ENCODE data around the gene PTPRM. TPM values are rescaled to one million over a fixed set of nuclear protein-coding genes. Genes with fewer than 3 reads are reported as not detected.

Gene PTPRM
- total and polyA plus RNA-seq, 2 of the 4 experiments (the other 2 are of a cell fraction) = 28.3 to 51.2 TPM

DNA sequence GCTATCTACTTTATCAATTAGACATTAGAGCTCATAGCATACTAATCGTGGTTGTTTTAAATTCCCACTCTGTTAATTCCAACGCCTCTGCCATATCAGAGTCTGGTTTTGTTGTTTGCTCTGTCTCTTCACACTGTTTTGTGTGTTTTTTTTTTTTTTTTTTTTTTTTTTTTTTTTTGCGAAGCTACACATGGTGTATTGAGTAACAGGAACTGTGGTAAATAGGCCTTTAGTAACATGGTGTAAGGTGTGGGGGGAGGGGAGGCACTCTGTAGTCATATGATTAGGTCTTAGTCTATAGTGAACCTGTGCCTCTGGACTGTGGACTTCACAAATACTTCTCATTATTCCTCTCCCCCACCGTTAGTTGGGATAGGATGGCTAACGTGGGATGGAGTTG is 671.4 kb downstream of the PTPRM start:
- no peaks in the 10 kb centered on the region for H3K79me1 ChIP-seq (ENCODE audit: low read depth in 1 of 2, low read length in 2 of 2)
- ATAC-seq (ENCODE audit: low read depth) = no peak

More for the DNA sequence above, 671.4 kb downstream of the PTPRM start:
- Histone ChIP-seq H3K9ac (ENCODE audit: low read depth, low read length) (no peak overlapping the region), H2AK9ac (replicated peaks; ENCODE audit: low read depth, low read length, poor library complexity) (no peak overlapping the region), H3K27me3 (ENCODE audit: control insufficient read depth, insufficient read depth, low read length) (no peaks in the 10 kb centered on the region), H3K4me3 (ENCODE audit: insufficient read depth, low read depth, low read length) (no peak overlapping the region), H4K5ac (ENCODE audit: low read depth, low read length) (no peak overlapping the region), H2BK120ac (ENCODE audit: low read depth, low read length) (no peak overlapping the region), H4K91ac (ENCODE audit: insufficient read depth, low read depth, low read length) (no peak overlapping the region), H4K20me1 (ENCODE audit: insufficient read depth, low read length) (no peaks in the 10 kb centered on the region), H3K23ac (ENCODE audit: low read depth, low read length) (no peak overlapping the region), H2AFZ (replicated peaks; ENCODE audit: low read length, poor library complexity) (no peak overlapping the region), H3K4ac (ENCODE audit: low read depth, low read length) (no peak overlapping the region), H3K4me1 (ENCODE audit: control insufficient read depth, insufficient read depth, low read length) (no peaks in the 10 kb centered on the region), H4K8ac (ENCODE audit: low read depth in 2 of 2, low read length in 2 of 2) (no peak overlapping the region), H3K14ac (replicated peaks; ENCODE audit: low read depth, low read length) (no peak overlapping the region), H3K9me3 (ENCODE audit: control insufficient read depth, insufficient read depth, low read length) (no peaks in the 10 kb centered on the region), H2BK5ac (ENCODE audit: low read depth, low read length, poor library complexity, severe bottlenecking) (no peak overlapping the region), H3K27ac (ENCODE audit: insufficient read depth, low read length) (no peak overlapping the region), H3K36me3 (ENCODE audit: control insufficient read depth, insufficient read depth, low read length) (no peaks in the 10 kb centered on the region), H2BK20ac (ENCODE audit: low read depth, low read length) (no peak overlapping the region), H3K18ac (ENCODE audit: low read depth, low read length) (no peak overlapping the region), H3K56ac (ENCODE audit: extremely low read depth, insufficient read depth, low read length) (no peak overlapping the region), H2BK15ac (ENCODE audit: low read depth, low read length) (no peak overlapping the region), H3K4me2 (ENCODE audit: low read depth, low read length) (no peak overlapping the region), H3K9me1 (ENCODE audit: insufficient read depth, low read length) (no peaks in the 10 kb centered on the region), H2AK5ac (ENCODE audit: low read depth, low read length) (no peak overlapping the region)
- intact Hi-C loops (cut with micrococcal nuclease) = no loop called here
- WGBS, 2 experiments (ENCODE audit: extremely low coverage in 2 of 2, insufficient read length in 1 of 2) = 100% methylated on average over 1 of the region's 5 CpGs; no CpG with 5 or more reads in 1 of the 2 experiments
- ChIA-PET CTCF (interaction anchor here (1.4 kb wide), 1 partner anchor 29 kb away, joined by 3 read pairs; no protein-coding TSS in a partner anchor), POLR2A (ENCODE audit: unreplicated experiment) (no interaction called here)
- TF ChIP-seq MAZ (IDR thresholded peaks at IDR 0.05; ENCODE audit: borderline replicate concordance, low read depth, low read length) = no peak
- TF ChIP-seq, protein P1, sequence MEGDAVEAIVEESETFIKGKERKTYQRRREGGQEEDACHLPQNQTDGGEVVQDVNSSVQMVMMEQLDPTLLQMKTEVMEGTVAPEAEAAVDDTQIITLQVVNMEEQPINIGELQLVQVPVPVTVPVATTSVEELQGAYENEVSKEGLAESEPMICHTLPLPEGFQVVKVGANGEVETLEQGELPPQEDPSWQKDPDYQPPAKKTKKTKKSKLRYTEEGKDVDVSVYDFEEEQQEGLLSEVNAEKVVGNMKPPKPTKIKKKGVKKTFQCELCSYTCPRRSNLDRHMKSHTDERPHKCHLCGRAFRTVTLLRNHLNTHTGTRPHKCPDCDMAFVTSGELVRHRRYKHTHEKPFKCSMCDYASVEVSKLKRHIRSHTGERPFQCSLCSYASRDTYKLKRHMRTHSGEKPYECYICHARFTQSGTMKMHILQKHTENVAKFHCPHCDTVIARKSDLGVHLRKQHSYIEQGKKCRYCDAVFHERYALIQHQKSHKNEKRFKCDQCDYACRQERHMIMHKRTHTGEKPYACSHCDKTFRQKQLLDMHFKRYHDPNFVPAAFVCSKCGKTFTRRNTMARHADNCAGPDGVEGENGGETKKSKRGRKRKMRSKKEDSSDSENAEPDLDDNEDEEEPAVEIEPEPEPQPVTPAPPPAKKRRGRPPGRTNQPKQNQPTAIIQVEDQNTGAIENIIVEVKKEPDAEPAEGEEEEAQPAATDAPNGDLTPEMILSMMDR (conservative IDR thresholded peaks at IDR 0.05; ENCODE audit: low read depth, low read length) = no peak
- TF ChIP-seq, protein P2, sequence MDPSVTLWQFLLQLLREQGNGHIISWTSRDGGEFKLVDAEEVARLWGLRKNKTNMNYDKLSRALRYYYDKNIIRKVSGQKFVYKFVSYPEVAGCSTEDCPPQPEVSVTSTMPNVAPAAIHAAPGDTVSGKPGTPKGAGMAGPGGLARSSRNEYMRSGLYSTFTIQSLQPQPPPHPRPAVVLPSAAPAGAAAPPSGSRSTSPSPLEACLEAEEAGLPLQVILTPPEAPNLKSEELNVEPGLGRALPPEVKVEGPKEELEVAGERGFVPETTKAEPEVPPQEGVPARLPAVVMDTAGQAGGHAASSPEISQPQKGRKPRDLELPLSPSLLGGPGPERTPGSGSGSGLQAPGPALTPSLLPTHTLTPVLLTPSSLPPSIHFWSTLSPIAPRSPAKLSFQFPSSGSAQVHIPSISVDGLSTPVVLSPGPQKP (IDR thresholded peaks at IDR 0.05; ENCODE audit: borderline replicate concordance, low read depth, low read length) = no peak
- TF ChIP-seq RAD21 (IDR thresholded peaks at IDR 0.05; ENCODE audit: low read length) = no peak
- no peak for TF ChIP-seq CHD1 (IDR thresholded peaks at IDR 0.05; ENCODE audit: low read depth, low read length)
- TF ChIP-seq FOS (IDR thresholded peaks at IDR 0.05; ENCODE audit: low read depth, low read length) = no peak
- TF ChIP-seq SMC3 (IDR thresholded peaks at IDR 0.05; ENCODE audit: low read depth, low read length) = no peak
- DNase-seq = no peak
- dilution Hi-C loops (cut with HindIII; ENCODE audit: low sequenced_read_pairs, unreplicated experiment) = no loop called here
- in situ Hi-C loops (cut with MboI; ENCODE audit: low sequenced_read_pairs) = no loop called here
- BruUV-seq (replicated peaks) = no TSS peak
